DMS114 treated with DMSO at 0.1 percent for 48 hours (cell line): Measurements from ENCODE around the gene RGS17.

Source experiments
- DNase-seq: peaks from one replicate; lab custom pipeline; 2025; ENCODE audit not compliant: unreplicated experiment; lab: John Stamatoyannopoulos, UW

RGS17 gene

DNA sequence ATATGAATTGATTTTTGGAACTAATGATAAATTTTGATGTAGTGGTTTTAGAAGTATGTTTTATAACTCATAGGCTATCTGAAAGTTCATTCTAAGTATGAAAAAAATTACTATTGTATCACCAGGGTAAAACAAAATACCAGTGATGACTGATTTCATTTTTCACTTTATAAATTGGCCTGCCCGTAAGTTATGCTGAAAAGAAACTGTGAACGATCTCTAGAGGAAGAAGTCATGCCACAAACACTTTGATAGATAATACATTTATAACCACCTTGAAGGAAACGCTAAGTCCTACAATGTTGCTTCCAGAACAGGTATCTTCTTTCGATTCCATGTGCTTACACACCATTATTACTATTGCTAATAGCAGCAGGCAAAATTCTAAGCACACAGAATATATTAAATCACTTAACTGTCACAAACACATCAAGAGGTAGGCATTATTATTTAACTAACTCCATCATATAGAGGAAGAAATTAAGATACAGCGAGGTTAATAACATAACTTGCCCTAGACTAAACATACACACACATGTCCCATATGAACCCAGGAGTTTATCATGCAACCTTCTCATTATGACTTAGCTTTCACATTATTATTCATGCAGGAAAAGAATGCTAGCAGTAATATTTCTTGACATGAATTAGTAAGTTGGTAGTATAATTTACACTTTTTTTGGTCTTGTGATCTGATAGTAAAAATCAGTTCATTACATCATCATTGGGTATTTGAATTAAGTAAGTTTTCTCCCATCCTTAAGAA, 44.7 kb downstream of the RGS17 start:
- DNase-seq, result no peak

DNA sequence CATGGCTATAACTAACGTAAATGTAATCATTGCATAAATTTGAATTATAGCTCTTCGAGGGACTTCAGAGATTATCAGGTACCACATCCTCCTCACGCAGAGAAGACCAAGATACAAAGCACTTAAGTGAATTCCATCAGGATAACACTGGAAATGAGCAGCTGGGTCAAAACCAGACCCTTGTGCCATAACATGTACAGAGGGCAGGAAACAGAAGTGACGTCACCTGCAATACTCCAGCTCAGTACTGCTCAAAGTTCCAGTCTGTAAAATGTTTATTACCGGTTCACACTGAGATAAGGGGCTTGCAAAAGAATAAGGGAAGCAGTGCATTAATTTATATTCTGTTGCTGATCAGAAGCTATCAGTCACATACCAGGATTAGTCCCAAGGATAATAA, 45.8 kb downstream of the RGS17 start:
- no peak for DNase-seq

DNA sequence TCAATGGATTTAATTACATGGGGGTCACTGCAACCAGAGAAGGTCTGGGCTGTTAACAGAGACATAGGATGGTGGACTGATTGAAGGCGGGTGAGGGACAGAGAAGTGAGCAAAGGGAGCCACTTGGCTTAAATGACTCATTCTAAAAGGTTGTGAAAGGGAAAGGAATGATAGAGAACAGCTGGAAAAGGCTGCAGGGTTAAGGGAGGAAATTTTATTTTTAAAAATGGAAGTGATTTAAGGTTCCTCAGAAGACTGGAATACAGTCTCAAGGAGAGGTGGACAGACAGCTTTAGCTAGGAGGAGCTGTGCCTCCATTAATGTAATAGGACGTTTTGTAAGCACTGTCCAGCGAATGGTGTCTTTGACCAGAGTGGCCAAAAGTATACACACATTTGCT, 46.7 kb downstream of the RGS17 start:
- no peak for DNase-seq

DNA sequence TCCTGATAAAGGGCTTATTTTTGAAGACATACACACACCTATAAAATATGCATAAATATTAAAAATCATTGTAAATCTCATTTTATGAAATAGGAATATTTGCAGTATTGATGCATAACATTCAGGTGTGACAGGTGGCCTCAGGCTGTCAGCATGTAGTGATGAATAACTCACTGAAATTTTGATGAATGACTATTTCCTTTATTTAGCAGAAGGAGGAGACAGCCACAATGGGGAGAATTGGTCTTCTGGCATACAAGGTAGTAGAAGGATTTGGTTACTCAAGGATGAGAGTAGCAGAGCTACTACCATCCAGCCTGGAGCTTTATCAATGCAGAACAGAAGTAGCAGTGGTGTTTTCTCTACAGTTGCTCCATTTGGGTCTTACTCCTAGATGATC, 47.2 kb downstream of the RGS17 start:
- no peak for DNase-seq

DNA sequence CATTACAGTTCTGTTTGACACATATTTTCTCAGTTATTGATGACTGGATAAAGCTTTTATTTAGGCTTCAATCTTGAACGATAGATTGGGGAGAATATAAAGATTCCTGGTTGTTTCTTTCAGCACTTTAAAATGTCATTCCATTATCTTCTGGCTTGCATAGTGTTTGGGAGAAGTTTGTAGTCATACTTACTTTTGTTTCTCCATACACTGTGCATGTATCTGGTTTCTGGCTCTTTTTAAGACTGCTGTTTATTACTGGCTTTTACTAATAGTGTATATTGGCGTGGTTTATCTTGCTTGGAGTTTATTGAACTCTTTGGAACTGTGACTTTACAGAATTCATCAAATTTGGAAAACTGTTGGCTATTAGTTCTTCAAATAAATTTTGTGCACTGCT, 49.2 kb downstream of the RGS17 start:
- no peak for DNase-seq

DNA sequence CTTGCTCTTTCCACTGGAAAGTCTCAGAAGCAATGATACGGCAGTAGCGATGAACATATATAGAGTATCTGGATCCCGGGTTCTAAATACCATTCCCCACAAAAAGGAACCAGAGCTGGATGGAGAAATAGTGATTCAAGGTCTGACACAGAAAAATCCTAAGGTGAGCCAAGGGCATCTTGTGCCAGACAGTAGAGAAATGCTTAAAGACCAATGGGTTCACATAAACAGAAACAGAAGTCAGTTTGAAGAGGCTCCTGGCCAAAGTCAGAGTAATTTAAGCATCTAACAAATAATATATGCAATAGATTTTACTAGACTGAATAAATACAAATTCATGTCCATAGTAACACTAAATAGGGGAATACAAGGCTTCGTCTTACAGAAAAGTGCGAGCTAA, 54.7 kb downstream of the RGS17 start:
- no peak for DNase-seq

DNA sequence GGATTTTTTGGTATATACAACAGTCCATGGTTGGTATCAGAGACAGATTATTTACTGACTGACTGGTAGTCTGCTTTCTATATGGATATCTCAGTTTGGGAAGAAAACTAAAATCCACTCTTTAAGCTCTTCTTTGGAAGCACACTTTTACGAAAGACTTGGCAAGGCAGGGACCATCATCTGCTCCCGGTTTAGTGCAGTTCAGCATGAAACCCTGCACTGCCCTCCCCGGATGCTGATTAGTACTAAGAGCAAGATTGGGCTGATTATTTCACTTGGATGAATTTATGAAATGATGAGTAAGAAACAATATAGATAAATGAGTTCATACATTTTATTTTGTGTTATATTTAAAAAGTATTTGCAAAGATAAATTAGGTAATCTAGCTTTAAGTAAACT, 56.3 kb downstream of the RGS17 start:
- DNase-seq, result no peak

DNA sequence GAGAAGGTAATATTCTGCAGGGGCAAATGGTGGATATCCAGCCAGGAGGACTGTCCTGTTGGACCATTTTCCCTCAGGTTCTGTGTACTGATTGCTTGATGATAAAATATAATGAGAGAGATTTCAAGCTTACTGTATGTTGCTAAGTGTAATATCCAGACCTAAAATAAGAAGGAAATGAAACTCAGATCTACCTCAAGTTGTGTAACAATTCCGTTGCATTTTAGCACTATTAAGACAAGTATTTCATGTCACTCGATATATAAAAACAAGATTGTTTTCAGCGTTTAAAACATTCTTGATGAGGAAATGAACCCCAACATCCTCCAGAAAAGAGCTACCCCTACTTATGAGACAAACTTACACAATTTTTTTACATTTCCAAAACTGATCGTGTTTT, 57.2 kb downstream of the RGS17 start:
- DNase-seq, result no peak

DNA sequence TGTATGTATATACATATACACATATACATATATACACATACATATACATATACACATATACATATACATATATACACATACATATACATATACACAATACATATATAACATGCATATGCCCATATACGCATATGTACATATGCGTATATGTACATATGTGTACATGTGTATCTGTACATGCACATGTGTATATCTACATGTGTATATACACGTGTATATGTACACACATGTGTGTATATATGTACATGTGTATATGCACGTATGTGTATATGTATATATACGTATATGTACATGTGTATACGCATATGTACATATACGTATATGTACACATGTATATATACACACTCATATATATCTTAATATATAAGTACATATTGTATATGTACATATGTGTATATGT, 60.3 kb downstream of the RGS17 start:
- no peak for DNase-seq

DNA sequence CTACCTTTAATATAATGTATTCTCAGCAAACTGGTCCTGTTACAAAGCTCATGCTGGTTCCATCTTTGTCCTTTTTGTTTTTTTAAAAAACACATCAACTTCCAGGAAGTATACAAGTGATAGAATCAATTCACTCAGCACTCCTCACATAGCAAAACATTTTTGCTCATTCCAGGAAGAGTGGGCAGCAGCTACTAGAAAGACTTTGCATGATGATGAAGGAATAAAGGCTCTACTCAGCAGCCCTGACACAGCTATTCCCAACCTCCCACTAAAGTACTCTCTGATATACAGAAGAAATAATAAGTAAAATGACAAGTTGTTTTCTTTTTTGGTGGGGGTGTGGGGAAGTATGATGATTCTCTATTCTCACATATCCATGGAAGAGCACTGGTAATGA, 61.2 kb downstream of the RGS17 start:
- no peak for DNase-seq

DNA sequence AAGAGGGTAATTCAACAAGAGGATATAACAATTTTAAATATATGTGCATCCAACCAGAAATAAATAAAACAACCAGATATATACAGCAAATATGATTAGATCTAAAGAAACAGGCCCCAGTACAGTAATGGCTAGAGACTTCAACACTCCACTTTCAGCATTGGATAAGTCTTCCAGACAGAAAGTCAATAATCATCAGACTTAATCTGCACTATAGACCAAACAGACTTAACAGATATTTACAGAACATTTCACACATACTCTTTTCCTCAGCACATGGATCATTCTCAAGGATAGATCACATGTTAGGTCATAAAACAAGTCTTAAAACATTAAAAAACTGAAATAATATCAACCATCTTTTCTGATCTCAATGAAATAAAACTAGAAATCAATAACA, 65.9 kb downstream of the RGS17 start:
- DNase-seq, result no peak

DNA sequence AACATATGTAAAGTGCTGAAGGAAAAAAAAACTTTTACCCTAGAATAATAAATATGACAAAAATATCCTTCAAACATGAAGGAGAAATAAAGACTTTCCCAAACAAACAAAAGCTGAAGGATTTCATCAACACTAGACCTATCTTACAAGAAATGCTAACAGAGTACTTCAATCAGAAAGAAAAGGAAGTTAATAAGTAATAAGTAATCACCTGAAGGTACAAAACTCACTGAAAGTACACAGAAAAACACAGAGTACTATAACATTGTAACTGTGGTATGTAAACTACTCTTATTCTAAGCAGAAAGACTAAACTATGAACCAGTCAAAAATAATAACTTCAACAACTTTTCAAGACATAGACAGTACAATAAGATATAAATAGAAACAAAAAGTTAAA, 67.1 kb downstream of the RGS17 start:
- DNase-seq, result no peak

DNA sequence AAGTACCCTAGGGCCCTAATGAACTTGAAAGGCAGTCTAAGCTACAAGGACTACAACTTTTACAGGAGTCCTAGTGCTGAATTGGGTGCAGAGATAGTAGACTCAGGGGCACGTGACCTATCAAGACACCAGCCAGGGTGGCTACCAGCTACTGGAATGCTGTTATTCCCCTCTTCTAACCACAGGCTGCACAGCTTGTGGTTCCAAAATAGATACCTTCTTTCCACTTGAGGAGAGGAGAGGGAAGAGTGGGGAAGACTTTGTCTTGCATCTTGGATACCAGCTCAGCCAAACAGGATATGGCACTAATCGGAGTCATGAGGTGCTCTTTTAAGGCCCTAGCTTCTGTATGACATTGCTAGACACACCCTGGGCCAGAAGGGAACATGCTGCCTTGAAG, 68.6 kb downstream of the RGS17 start:
- no peak for DNase-seq

DNA sequence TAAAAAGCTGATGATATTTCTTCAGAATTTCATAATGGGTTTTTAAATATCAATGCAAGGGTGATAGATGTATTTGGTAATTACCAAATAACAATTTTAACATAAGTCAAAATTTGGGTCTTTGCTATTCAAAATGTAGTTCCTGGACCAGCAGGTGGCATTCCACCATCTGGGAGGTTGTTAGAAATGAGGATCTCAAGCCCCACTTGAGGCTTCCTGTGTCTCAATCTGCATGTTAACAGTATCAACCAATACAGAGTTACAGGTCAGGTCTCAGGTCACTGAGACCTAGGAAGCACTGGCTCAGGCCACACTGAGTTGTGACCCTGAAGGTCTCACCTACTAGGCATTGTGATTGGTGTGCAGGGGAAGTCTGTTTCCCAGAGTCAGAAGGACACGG, 71.3 kb downstream of the RGS17 start:
- no peak for DNase-seq

DNA sequence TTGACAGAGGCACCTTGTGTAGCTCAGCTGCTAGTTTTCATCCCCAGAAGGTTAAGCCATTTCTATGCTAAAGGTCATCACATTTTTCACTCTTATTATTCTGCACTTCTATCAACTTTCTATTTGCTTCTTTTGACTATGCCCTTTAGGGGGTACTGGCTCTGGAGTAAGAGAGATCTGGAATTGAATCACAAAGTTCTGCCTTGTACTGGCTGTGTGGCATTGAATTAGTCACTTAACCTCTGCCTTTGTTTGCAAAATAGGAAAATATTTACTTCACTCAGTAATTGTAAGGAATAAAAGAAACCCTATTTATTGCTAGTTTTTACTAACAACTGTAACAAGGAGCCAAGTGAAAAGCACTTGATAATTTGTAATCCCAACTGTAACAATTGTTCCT, 71.8 kb downstream of the RGS17 start:
- no peak for DNase-seq

DNA sequence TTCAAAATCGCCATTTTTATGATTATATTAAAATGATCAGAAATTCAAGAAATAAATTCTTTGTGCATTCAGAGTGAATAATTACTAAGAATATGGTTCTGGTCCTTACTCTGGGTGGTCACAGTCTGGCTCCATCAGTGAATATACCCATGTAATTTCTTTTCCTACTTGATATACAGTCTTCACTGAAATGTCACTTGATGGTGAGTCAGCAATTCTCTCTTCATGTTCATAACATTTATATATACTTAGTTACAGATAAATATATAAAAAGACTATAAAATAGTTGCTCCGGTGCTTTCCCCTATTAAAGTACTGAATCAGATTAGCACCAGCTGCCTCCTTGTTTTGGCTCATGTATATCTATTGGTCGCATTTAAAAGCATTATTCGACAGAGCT, 72.2 kb downstream of the RGS17 start:
- DNase-seq, result no peak

DNA sequence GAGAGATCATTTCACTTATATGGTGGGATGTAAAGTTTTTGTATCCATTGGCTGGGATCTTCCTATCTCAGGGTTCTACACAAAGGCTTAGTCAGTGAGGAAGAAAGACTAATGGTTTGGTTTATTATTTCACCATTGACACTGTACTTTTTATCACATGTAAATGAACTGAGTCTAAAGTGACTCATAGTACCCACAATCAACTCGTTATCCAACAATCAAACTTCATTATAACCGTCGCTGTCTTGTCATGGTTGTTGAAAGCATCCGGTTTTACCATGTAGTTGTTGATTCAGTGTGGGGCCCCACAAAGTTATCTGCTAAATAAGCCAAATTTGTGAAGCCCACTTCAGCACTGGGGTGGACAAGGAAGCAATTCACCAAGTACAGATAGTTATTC, 72.8 kb downstream of the RGS17 start:
- no peak for DNase-seq

DNA sequence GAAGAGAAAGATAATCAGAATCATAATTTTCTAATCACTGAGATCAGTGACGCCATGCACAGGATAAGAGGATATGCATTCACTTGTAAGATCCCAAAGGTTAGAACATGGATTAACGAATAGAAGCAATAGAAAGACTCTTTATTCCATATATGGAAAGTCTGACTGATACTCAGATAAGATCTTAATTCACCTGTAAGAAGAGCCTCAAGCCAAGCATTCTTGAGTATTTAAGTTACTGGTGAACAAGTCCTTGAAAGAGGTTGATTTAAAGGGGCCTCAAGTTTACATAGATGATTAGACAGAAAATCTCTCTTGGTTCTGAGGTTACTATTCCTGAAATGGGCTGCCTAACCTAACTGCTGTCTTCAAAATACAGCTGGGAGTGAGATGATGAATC, 74.8 kb downstream of the RGS17 start:
- DNase-seq, result no peak

DNA sequence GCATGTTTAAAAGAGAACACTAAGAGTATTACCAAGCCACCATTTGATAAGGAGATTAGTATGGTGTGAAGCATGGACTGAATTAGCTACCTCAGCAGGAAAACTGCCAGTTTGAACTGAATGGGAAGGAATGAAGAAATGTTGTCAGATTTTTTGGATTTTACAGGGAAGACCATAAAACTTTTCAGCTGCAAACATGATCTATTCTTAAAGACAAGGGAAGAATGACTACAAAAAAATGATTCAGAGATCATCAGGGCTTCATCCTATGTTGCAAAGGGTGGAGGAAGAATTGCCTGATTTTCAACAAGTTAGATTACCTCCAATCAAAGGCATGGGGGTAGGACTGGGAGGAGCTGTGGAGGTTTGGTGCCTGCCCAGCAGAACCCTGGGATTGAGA, 79.3 kb downstream of the RGS17 start:
- DNase-seq, result no peak

DNA sequence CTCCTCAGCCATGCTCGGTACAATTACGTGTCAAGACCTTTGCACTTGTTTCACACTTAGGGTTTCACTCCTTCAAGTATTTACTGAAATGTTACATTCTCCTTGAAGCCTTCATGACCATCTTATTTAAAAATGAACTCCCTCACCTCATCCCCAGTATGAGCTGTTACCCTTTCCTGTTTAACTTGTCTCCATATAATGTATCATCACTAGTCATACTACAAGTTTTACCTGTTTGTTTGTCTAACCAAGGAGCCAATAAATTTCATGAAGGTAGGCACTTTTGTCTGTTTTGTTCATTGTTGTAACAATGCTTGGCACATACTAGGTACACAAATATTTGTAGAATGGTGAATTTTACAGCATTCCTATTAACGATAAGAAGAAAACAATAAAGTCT, 82.5 kb downstream of the RGS17 start:
- DNase-seq, result no peak

DNA sequence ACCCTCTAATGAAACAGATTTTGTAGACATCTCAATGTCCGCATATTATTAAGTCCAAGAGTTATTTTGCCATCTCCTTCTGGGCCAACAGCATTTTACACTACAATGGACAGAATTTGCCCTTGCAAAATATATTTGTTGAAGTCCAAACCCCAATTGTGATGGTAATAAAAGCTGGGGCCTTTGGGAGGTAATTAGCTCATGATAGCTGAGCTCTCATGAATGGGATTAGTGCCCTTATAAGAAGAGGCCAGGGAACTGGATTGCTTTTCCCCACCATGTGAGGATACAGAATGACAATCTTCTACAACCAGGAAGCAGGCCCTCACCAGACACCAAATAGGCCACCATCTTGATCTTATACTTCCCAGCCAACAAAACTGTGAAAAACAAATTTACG, 83.7 kb downstream of the RGS17 start:
- DNase-seq, result no peak

DNA sequence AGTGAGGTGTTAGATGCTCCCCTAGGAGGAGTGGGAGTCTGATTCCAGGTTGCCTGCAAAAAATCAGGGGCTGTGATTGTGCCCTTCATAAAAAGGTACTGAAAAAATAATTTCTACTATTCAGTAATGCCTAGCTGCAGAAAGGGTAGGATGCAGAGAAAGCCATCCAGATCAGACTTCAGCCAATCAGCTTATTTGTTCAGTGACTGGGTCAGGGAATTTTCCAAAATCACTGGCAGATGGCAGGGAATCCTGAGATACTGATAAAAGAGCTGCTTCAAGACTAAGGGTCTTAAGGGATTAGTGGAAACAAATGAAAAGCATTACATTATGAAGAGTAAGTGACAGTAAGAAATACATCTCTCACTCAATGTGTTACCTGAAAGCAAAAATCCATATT, 85.8 kb downstream of the RGS17 start:
- no peak for DNase-seq

DNA sequence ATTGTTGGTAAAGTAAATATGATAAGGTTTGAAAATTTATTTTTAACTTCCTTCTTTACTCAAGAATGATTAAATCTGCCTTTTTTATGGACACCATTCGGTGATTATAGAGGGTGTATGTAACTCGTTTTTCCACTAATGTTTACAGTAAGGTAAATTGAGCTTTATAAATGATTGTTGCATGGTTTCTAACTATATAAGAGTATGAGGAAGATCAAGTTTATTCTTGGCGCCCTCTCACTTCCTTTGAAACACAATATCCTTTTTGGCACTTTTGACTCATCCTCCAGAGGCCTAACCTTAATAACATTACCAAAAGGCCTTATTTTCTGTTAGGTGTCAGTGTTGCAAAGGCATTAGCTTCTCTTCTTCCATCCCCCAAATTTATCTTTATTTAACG, 86.8 kb downstream of the RGS17 start:
- DNase-seq, result no peak

DNA sequence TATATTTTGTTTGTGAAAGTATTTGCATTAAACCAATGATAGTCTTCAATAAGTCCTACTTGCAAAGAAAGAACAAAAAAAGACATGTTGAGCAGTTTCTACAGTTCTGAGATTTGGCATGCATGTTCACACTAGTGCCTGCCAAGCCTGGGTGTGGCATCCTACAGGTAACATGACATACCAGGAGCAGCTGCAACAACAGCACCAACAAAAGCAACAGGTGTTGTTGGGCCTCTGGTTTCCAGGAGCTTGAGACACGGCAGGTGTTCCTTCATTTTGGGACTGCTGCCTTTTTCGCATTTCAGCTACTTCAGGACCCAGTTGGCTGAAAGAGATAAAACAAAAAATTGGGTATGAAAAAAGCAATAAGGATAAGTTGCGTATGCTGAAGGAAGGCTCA, 87.4 kb downstream of the RGS17 start:
- no peak for DNase-seq
